NT2/D1 (cell line): ENCODE results near the gene KCNQ5.

Source experiments
- SUZ12 ChIP-seq: IDR thresholded peaks from 2 replicates; pipeline ENCODE4 v1.6.1; 2011; ENCODE audit not compliant: insufficient read length, insufficient read depth; ENCODE audit errors: extremely low read depth
- YY1 ChIP-seq: IDR thresholded peaks from 2 replicates; pipeline ENCODE4 v1.6.1; 2011; ENCODE audit not compliant: insufficient read length, insufficient read depth
- ZNF274 ChIP-seq: IDR thresholded peaks from 2 replicates; pipeline ENCODE4 v1.6.1; 2011; ENCODE audit warnings: mild to moderate bottlenecking, low read depth, low read length

DNA sequence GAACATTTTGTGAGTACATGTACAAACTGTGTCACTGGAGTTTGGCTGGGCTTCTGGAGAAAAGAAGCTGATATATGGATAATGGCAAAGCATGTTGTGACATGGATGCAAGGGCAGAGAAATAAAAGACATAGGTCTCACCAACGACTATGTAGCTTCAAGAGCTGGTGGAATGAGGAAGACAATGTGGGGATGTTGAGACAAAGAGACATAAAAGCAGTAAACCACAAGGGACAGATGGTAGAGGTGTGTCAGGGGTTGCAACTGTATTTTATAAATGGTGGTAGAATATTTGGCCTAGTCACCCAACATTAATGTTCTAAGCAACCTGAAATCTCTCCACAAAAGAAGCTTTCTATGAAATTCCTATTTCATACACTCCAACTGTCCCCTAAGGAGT is 199.0 kb downstream of the KCNQ5 start:
- TF ChIP-seq SUZ12 (no peak), ZNF274 (no peak), YY1 (no peak)
